Fibroblast of lung (primary cell): ENCODE results near the gene ZNF304. TPM values are rescaled to one million over a fixed set of nuclear protein-coding genes. Genes with fewer than 3 reads are reported as not detected.

Source experiments
- DNase-seq, 2 donors: peaks; one replicate each; pipeline versions ENCODE4 v3.0.0 to v3.0.0-alpha.2; 2010; ENCODE audit warnings: low read depth in 2 of 2
- H2AFZ ChIP-seq: 2 replicates; pipeline ENCODE4 v1.5.1; 2012; ENCODE audit warnings: low read length, control low read depth, inconsistent platforms
- H3K27ac ChIP-seq: 2 replicates; pipeline ENCODE4 v1.5.1; 2011; ENCODE audit warnings: low read length, control low read depth; ENCODE audit not compliant: insufficient read depth
- H3K27me3 ChIP-seq: 2 replicates; pipeline ENCODE4 v1.5.1; 2011; ENCODE audit warnings: mild to moderate bottlenecking, low read length; ENCODE audit not compliant: control insufficient read depth, insufficient read depth
- H3K36me3 ChIP-seq: 2 replicates; pipeline ENCODE4 v1.5.1; 2011; ENCODE audit warnings: low read length; ENCODE audit not compliant: control insufficient read depth, insufficient read depth
- H3K4me1 ChIP-seq: 2 replicates; pipeline ENCODE4 v1.5.1; 2011; ENCODE audit warnings: low read length; ENCODE audit not compliant: control insufficient read depth, insufficient read depth; ENCODE audit errors: extremely low read depth
- H3K4me2 ChIP-seq: 2 replicates; pipeline ENCODE4 v1.5.1; 2011; ENCODE audit warnings: low read length, control low read depth; ENCODE audit not compliant: insufficient read depth; ENCODE audit errors: extremely low read depth
- H3K4me3 ChIP-seq, 4 experiments: fragments of 200-600 bp in 1 of 4; sonication (generic) in 1 of 4; replicated peaks in 1 of 4; 2 replicates each; pipeline ENCODE4 v1.5.1; 2011 to 2016; ENCODE audit warnings: low read length in 4 of 4, low read depth in 3 of 4, mild to moderate bottlenecking in 3 of 4, control low read depth in 2 of 4, inconsistent platforms in 1 of 4, mixed read lengths in 1 of 4; ENCODE audit not compliant: insufficient read depth in 1 of 4; ENCODE audit errors: control extremely low read depth in 1 of 4
- H3K79me2 ChIP-seq: 2 replicates; pipeline ENCODE4 v1.5.1; 2012; ENCODE audit warnings: mild to moderate bottlenecking, low read length, inconsistent platforms; ENCODE audit not compliant: control insufficient read depth, insufficient read depth
- H3K9ac ChIP-seq: 2 replicates; pipeline ENCODE4 v1.5.1; 2011; ENCODE audit warnings: mild to moderate bottlenecking, low read length, control low read depth; ENCODE audit not compliant: insufficient read depth
- H3K9me3 ChIP-seq: 2 replicates; pipeline ENCODE4 v1.5.1; 2012; ENCODE audit warnings: low read depth, low read length; ENCODE audit not compliant: control insufficient read depth, insufficient read depth
- H4K20me1 ChIP-seq: 2 replicates; pipeline ENCODE4 v1.5.1; 2011; ENCODE audit warnings: low read length; ENCODE audit not compliant: control insufficient read depth, insufficient read depth; ENCODE audit errors: extremely low read depth
- CTCF ChIP-seq, 2 donors: IDR thresholded peaks in 1 of 2; conservative IDR thresholded peaks in 1 of 2; 1 replicate in 1 of 2; 2 replicates in 1 of 2; pipeline ENCODE4 v1.5.1; 2011 to 2012; ENCODE audit warnings: low read length in 2 of 2, control low read depth in 1 of 2, inconsistent platforms in 1 of 2, low read depth in 1 of 2, mild to moderate bottlenecking in 1 of 2
- EZH2 ChIP-seq: IDR thresholded peaks from 2 replicates; pipeline ENCODE4 v1.5.1; 2012; ENCODE audit warnings: low read length, control low read depth, mild to moderate bottlenecking; ENCODE audit errors: missing control alignments
- polyA plus RNA-seq, 2 donors: library from polyadenylated mRNA; depleted of rRNA in 1 of 2; stranded (reverse) in 1 of 2; unstranded in 1 of 2; fragments of >200 nt; gene quantifications; 2 replicates each; pipeline ENCODE4 v1.2.1, GENCODE V29; 2011 to 2012; ENCODE audit warnings: missing spikeins in 1 of 2
- total RNA-seq: library from RNA; depleted of rRNA; stranded (reverse); fragments of >200 nt; gene quantifications from 2 replicates; pipeline ENCODE4 v1.2.1, GENCODE V29; 2014

The ZNF304 gene
- total and polyA plus RNA-seq, 2 donors (not counting 1 experiment from before 2014, with no cell fraction given) = 7.3 to 13.7 TPM

- Histone ChIP-seq H2AFZ (peak within 1 kb of the TSS; percentile 92), H3K4me3 (peak within 1 kb of the TSS; percentile 68 to 96 (median 95)), H3K27ac (peak within 1 kb of the TSS; percentile 83), H3K9me3 (no peaks in the 10 kb centered on the region), H3K27me3 (peaks cover 2% of the 10 kb centered on the region), H4K20me1 (no peaks in the 10 kb centered on the region), H3K36me3 (peaks cover 5% of the 10 kb centered on the region), H3K4me2 (peak within 1 kb of the TSS; percentile 95), H3K9ac (peak within 1 kb of the TSS; percentile 96), H3K4me1 (no peaks in the 10 kb centered on the region), H3K79me2 (peaks cover 28% of the 10 kb centered on the region)
- peak; percentile 96 for DNase-seq
- TF ChIP-seq CTCF (conservative IDR thresholded peaks at IDR 0.05 in 1 of 2, IDR thresholded peaks at IDR 0.05 in 1 of 2; ENCODE audit: low read depth in 1 of 2, low read length in 2 of 2) (no peak), EZH2 (no peak)
Observed at GRCh38 chr19:57320180-57321084, 30.6 kb upstream of the ZNF304 start, which contains the start of gene ZNF543. ZNF543 (plus strand) TSS chr19:57320472; CDS start chr19:57320854, 382 bp downstream.

GRCh38 chr19:57321116-57321515 is 30.0 kb upstream of the ZNF304 start:
- no peaks in the 10 kb centered on the region for H3K4me1 ChIP-seq
- H3K4me2 ChIP-seq = peak overlapping the region; percentile 95
- peak overlapping the region; percentile 68 to 96 (median 95) for H3K4me3 ChIP-seq
- no peak for DNase-seq
- peaks cover 28% of the 10 kb centered on the region for H3K79me2 ChIP-seq
- H3K27me3 ChIP-seq = peaks cover 2% of the 10 kb centered on the region
- H3K9ac ChIP-seq = peak overlapping the region; percentile 96
- peaks cover 6% of the 10 kb centered on the region for H3K36me3 ChIP-seq
- H4K20me1 ChIP-seq = no peaks in the 10 kb centered on the region
- no peaks in the 10 kb centered on the region for H3K9me3 ChIP-seq
- TF ChIP-seq CTCF (conservative IDR thresholded peaks at IDR 0.05 in 1 of 2, IDR thresholded peaks at IDR 0.05 in 1 of 2; ENCODE audit: low read depth in 1 of 2, low read length in 2 of 2) = no peak
- no peak for TF ChIP-seq EZH2
- peak overlapping the region; percentile 83 for H3K27ac ChIP-seq
- H2AFZ ChIP-seq = peak overlapping the region; percentile 62

- peak overlapping the region; percentile 95 for H3K4me2 ChIP-seq
- H3K79me2 ChIP-seq = peaks cover 28% of the 10 kb centered on the region
- no peaks in the 10 kb centered on the region for H3K4me1 ChIP-seq
- H4K20me1 ChIP-seq = no peaks in the 10 kb centered on the region
- DNase-seq = no peak
- no peak overlapping the region for H3K27ac ChIP-seq
- H3K9me3 ChIP-seq = no peaks in the 10 kb centered on the region
- peaks cover 6% of the 10 kb centered on the region for H3K36me3 ChIP-seq
- no peak overlapping the region for H2AFZ ChIP-seq
- no peak overlapping the region for H3K9ac ChIP-seq
- peak overlapping the region; percentile 68 to 96 (median 95) for H3K4me3 ChIP-seq
- H3K27me3 ChIP-seq = no peaks in the 10 kb centered on the region
- TF ChIP-seq CTCF (conservative IDR thresholded peaks at IDR 0.05 in 1 of 2, IDR thresholded peaks at IDR 0.05 in 1 of 2; ENCODE audit: low read depth in 1 of 2, low read length in 2 of 2) (no peak), EZH2 (no peak)
Observed at GRCh38 chr19:57321751-57322150, 29.3 kb upstream of the ZNF304 start.
